Astrocyte of the hippocampus (primary cell): ENCODE data around the gene TK1.

ENCODE experiments used
- DNase-seq: peaks from one replicate; pipeline ENCODE4 v3.0.0; 2011; ENCODE audit warnings: low read depth, low spot score

TK1 gene

GRCh38 chr17:78133971-78134898 is 52.6 kb downstream of the TK1 start:
- DNase-seq = peak; percentile 48

DNA sequence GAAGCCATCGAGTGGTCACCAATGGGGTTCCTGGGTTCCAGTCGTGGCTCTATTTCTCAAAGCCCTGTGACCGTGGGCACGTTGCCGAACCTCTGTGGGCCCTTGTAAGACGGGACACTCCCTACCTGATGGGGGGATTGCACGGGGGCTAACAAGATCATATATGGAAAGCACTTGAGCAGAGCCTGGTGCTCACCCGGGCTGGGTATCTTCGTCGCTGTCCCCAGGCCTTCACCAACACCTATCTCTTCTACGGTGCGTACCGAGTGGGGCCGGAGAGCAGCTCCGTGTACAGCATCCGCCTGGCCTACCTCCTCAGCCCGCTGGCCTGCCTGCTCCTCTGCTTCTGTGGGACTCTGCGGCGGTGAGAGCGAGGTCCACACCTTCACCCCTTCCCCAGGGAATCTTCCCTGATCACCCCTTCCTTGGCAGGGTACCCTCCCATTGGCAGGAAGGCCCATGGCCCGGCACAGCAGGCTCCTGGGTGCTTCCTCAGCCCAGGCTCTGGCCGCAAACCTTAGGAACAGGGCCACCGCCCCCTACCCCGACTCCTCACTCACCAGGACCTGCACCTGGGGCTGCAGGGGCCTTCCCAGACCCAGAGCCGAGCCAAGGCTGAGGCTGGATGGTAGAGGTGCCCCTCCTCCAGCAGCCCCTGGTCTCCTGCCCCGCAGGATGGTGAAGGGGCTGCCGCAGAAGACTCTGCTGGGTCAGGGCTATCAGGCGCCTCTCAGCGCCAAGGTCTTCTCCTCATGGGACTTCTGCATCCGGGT is 53.5 kb downstream of the TK1 start:
- DNase-seq = no peak

DNA sequence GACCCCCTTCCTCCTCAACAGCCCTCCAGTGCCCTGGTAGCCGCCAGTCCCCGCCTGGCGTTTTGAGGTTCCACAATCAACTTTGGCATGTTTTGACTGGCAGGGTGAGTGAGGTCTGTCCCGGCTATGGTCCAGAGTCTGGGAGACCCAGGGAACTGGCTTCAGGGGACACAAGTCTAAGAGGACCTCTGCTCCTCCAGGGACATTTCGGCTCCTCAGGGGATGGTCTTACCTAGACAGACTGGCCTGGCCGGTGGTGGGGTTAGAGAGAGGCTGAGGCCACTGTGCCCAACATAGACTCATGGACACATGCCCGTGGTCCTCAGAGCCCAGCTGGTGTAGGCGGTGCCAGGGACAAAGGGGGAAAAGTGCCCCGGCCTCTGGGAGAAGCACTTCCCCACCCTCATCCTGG is 54.1 kb downstream of the TK1 start:
- no peak for DNase-seq

- no peak for DNase-seq
Observed at GRCh38 chr17:78132084-78132676, 54.7 kb downstream of the TK1 start.

- no peak for DNase-seq
Observed at GRCh38 chr17:78131172-78132083, 55.4 kb downstream of the TK1 start.

DNA sequence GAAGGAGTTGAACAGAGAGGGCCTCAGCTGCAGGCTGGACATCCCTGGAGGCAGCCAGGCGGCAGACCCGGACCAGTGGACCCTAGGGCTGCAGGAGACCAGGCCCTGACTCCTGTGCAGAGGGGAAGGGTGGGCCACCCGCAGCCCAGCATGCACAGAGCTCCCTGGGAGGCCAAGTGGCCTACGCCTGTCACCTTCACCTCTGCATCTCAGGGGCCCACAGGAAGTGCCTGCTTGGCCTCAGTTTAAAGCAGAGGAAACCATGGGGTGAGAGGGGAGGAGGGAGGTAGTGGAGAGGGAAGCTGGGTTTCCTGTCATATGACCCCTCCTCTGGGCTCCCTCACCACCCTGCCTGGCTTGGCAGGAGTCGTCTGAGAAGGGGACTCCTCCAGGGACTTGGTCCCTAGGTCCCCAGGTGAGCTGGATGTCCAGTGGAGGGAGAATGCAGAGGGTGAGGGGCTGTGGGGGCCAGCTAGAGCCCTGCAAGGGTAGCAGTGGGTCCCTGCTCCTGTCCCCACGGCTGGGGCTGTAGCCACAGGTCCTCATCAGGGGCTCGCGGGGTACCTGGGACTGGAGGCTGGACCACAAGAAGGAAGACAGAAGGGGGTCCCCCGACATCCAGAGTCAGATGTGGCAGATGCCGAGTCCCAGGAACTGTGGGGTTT is 56.3 kb downstream of the TK1 start, which contains the start of gene TMC8:
TSS of gene TMC8 (plus strand) at position 335 of the 665 bp plus-strand sequence. CDS start 818 bp downstream, outside the sequence.
- DNase-seq = no peak

- no peak for DNase-seq
Observed at GRCh38 chr17:78130090-78130436, 56.8 kb downstream of the TK1 start.

- DNase-seq = no peak
Observed at GRCh38 chr17:78129351-78130089, 57.3 kb downstream of the TK1 start.

DNA sequence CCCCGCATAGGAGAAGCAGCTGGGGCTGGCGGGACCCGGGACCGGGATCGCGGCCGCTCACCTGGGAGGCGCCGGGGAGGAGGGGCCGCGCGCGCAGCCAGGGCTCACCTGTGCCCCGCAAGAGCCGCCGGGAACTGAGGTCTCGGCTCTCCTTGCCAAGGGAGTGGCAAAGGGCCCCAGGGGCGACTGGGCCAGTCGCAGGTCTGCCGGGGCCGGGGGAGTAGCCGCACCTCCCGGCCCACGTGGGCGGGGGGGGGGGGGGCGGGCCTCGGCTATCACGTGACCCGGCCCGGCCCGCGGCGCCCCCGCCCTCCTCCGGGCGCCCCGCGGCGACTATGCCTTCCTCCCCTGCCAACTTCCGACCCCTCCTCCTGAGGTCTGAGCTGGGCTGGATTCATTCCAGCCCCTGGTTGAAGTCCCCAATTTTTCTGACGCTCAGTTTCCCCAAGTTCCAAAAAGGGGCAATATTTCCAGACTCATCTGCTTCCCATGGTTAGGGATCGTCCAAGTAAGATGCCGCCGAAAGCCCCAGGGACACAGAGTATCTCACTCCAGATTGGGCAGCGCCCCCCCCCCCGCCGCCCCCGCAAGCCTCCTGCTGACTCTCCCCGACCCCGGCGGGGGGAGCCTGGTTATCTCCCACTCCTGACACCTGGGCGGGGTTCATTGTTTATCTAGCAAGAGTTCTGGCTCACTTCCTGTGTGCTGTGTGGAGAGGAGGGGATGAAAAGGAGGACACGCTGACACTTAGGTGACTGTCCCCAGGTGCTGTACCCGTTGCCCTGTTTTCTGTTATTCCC is 58.1 kb downstream of the TK1 start, which contains the start of gene TMC6:
TSS of gene TMC6 (minus strand) at position 205 of the 800 bp plus-strand sequence. CDS start 1,923 bp downstream, outside the sequence.
- DNase-seq = peak; percentile 42

- no peak for DNase-seq
Observed at GRCh38 chr17:78127888-78128550, 58.8 kb downstream of the TK1 start.

- no peak for DNase-seq
Observed at GRCh38 chr17:78127239-78127887, 59.5 kb downstream of the TK1 start.

DNA sequence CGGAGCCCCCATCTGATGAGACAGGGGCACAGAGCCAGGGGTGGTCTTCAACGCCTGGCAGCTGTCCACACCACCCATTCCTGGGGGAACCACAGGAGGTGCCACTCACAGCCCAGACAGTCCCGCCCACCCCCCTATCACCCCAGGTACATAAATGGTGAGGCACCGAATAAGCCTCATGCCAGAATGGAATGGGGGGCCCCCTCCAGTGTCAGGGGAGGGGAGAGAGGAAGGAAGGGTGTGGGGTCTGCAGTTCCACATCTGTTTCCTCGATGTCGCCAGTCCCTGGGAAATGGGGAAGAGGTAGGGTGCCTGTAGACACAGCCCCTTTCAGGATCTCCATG is 60.0 kb downstream of the TK1 start:
- DNase-seq = no peak

DNA sequence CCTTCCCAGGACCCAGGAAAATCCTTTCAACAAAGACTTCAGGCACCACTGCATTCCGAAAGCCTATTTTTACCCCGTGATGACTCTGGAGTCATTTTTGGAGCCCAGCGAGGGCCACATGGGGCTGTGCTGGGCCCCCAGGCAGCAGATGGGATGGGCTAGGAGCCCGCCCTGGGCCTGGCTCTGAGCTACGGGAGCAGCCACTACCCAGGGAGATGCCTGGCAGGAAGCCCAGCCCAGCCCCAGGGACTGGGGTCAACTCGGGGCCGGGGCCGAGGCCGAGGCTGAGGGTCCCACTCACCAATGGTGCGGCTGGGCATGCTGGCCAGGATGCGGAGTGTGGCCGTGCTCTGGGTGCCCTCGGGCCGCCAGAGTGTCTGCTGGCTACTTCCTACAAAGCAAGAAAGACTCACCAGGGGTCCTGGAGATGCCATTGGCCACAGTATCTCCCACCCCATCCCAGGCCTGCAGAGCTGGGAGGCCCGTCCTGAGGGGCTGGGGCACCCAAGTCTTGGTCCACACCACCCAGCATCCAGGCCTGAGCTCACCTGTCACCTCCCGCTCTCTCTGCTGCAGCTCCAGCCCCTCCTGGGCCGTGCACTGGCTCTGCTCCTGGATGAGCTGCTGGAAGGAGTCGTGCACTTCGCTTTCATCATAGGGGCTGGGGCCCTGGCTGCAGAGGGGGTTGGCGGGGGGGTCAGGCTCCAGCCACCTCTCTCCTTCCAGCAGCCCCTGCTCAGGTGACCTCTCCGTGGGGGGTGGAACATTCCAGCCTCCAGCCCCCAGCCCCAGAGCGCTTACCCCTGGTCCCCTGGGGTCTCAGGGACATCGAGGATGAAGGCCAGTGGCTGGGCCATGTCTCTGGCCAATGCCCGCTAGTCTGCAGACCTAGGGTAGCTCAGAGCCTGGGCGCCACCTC is 60.6 kb downstream of the TK1 start:
- DNase-seq = no peak

- DNase-seq = no peak
Observed at GRCh38 chr17:78125138-78125913, 61.5 kb downstream of the TK1 start.

- no peak for DNase-seq
Observed at GRCh38 chr17:78124836-78125137, 62.1 kb downstream of the TK1 start.
